NCI-H1930 (cell line): ENCODE results near the gene RNF26.

Experiments
- DNase-seq, 2 experiments: peaks; one replicate each; lab custom pipeline; 2025; lab: John Stamatoyannopoulos, UW

The RNF26 gene

GRCh38 chr11:119336744-119337469 is 2.6 kb downstream of the RNF26 start:
- DNase-seq: no peak

DNA sequence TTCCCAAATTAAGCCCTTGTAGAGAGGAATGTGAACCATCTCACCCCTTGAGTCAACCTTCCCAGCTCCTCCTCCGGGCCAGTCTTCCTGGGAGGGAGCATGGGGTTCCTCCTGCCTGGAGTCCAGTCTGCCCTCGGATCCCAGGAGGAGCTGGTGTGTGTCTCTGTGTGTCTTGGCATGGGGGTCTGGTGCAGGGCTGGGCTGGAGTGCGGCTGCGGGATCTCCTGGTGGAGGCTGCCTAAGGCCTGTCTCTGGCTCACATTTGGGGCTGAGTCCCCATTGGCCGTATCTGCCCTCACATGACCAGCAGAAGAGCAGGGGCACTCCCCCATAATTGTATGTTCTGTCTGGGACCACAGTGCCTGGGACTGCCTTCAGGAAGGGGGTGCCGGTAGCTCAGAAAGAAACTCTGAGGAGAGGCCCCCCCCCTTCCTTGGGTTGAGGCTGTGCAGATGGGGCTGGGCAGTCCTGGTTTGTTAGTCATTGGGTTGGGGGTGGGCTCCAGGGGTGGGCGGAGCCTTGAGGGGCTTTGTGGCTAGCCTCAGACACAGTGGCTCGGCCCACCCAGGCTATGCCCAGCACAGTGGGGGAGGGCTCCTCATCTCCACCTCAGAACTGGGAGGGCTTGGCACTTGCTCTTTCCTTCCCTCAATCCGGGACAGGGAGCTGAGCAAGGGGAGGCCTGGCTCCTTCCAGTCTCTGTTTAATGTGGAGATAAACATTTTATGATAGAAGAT is 3.4 kb downstream of the RNF26 start:
- DNase-seq: no peak

GRCh38 chr11:119338318-119338890 is 4.1 kb downstream of the RNF26 start:
- peak; percentile 53 to 77 for DNase-seq

- no peak for DNase-seq
Measured at GRCh38 chr11:119338965-119339588, 4.8 kb downstream of the RNF26 start.

- DNase-seq: peak; percentile 33 to 82
Measured at GRCh38 chr11:119339589-119340334, 5.4 kb downstream of the RNF26 start.

- DNase-seq: no peak
Measured at GRCh38 chr11:119340335-119341221, 6.3 kb downstream of the RNF26 start, which contains the start of gene C1QTNF5. TSS of gene C1QTNF5 (minus strand) at chr11:119340883. CDS start at chr11:119340397, 486 bp downstream.

DNA sequence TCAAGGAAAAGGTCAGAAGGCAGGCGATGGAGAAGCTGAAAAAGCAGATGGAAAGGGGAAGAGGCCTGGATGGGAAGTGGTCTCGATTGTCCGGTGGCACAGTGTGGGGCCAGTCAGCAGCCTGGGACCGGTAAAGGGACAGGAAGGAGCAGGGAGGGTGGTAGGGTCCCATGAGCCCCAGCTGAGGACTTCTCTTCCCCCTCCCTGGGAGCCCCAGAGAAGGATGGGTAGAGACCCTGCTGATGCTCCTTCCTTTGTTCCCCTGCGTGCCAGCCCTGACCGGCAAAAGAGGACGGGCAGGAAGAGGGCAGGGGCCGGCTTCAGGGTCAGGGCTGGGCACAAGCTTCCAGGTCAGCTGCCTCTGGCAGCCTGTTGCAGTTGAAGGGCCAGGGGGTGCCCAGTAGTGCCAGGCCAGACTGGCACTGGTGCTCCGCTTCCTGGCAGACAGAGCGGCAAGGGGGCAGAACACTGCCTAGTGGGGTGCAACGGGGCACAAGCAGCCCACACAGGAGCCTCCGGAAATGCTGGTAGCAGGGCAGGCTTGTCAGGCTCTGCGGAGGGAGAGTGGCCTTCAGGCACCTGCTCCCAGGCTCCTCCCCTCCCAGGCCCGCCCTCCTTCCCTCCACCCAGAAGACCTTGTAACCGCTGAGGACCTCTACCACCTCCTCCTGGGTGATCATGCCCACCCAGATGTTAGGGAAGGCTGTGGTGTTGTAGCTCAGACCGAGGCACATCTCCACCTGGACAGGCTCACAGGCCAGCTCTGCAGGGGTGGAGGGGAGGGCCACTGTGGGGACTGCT is 7.1 kb downstream of the RNF26 start:
- DNase-seq: no peak

- no peak for DNase-seq
Measured at GRCh38 chr11:119342023-119342300, 7.6 kb downstream of the RNF26 start.

DNA sequence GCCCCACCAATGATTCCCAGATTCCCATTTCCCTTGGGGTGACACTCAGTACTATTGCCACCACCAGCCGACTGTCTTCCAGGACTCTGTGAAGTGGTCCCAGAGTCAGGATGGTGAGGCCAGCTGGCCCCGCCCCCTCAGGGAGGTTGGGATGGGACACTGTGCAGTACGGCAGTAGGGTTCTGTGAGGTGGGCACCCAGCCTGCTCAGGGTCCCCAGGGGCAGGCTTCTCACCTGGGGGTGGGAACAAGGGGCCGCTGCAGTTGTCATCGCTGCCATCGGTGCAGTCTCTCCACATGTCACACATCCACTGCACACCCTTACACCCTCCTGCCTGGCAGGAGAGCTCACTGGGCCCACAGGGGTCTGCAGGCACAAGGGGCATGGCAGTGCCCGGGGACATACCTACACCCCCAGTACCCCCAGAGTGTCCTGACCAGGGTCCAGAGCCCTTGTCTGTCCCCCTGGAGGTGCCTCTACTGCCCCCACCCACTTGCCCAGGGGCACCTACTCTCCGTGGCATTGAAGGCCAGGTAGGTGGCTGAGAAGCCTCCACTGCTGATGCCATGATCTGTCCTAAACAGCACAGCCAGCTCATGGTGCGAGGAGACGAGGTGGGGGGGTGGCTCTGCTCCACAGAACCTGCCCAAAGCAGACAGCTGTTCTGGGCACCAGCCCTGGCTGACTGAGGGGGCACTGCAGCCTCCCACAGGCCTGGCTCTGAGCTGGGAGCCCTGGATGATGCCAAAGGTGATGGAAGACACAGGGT is 8.2 kb downstream of the RNF26 start:
- DNase-seq: no peak

GRCh38 chr11:119343726-119344125 is 9.4 kb downstream of the RNF26 start:
- DNase-seq: no peak

DNA sequence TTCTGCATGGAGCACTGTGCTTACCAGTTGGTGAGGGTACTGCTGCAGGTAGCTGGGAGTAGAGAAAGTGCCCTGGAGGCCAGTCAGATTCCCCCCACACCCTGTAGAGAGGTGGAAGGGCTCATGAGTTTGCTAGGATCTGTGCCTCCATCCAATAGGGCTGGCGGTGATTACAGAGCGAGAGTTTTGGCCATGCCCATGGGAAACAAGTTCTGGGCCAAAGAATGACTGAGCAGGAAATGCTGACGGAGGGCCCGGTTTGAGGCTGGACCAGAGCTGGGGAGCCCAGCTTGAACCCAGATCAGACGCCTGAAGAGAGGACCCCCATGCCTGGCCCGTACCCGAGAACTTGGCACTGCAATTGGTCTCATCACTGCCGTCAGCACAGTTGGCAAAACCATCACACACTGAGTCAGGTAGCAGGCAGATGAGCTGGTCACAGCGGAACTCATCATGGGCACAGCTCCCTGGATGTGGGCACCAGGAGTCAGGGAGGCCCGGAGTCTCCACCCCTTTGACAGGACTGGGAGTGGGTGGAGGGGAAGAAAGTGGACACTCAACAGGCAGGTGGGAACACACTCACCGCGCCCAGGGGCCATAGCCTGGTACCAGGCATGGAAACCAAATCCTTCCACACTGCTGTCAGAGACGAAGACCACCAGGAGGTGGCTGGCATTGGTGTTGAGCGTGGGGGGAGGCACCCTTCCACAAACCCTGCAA is 10.1 kb downstream of the RNF26 start:
- no peak for DNase-seq

GRCh38 chr11:119345685-119346084 is 11.4 kb downstream of the RNF26 start:
- DNase-seq: no peak

DNA sequence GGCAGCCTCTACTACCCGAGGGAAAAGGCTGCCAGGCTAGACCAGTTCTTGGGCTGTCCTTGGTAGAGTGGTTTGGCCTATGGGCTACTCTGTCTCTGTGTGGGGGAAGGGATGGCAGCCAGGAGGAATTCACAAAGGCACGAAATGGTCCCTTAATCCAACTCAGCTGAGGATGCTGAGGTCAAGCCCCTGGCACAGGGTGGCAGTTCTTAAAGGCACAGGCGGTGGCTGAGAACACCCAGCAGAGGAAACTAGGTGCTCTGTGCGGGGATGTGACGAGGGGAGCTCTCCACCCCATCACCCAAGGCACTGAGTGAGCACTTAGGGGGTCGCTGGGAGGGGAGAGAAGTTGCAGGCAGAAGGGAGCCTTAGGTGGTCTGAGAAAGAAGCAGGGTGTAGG is 12.3 kb downstream of the RNF26 start, which contains the start of gene MFRP:
MFRP (minus strand) TSS at position 101 of the 400 bp plus-strand sequence. CDS start 192 bp downstream, outside the sequence.
- DNase-seq: no peak

DNA sequence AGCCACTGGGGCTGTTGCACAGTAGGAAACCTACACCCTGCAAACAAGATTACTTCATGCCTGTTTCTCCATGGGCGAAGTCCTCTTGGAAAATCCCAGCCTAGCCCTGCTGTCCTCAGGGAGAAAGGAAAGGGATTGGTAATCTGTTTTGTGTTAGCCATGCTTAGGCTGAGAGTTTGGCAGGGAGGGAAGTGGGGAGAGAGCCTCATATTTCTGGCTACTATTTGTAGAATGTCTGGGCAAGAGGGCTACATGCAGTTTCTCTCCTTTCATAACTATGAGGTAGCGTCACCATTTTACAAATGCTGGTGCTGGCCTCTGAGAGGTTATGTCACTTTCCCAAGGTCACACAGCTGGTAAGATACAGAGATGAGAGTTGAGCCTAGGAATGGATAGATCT is 12.9 kb downstream of the RNF26 start:
- DNase-seq: no peak

DNA sequence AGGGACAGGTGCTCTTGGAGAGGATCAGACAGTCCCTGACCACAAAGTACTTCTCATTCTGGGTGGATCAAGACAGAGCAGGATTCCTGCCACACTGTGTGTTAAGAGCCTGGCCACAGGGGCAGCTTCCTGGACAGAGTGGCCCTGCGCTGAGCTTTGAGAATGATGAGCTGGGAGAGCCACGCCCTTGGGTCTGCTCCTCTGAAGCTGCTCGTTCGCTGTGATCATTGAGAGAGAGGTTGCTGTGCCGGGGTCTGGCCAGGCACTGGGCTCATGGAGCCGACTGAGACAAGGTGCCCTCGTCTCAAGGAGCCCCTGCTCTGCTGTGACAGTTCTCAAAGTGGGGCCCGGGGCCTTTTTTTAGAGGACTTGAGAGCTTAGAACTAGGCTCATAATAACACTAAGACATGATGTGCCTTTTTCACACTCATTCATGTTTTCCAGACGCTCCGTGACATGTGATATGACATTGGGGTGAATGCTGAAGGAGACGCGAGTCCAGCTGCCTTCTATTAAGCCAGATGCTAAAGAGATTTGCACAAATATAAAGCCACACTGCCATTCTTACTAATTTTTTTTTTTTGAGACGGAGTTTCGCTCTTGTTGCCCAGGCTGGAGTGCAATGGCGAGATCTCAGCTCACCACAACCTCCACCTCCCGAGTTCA is 13.7 kb downstream of the RNF26 start:
- no peak for DNase-seq

- DNase-seq: no peak
Measured at GRCh38 chr11:119350302-119350701, 16.0 kb downstream of the RNF26 start.

- DNase-seq: no peak
Measured at GRCh38 chr11:119351232-119351631, 16.9 kb downstream of the RNF26 start.

DNA sequence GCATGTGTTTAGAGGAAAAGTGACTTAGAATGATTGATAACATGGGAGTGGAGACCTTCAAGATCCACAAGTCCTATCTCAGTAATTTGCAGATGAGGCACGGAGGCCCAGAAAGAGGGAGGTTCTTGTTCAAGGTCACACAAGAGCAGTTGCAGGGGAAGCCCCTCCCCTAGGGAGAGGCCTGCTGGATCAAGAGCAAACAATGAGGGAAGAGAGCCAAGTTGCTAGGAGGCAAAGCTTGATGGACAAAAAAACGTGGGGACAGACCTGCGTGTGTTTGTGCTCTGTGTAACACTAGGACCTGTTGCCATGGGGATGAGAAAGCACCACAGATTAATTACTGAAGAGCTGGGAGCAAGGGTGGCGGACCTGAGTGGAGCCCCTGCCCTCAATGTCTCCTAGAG is 18.5 kb downstream of the RNF26 start:
- DNase-seq: peak in 1 of 2 experiments; percentile 18
